Measurements from ENCODE around the gene REEP2.

DNA sequence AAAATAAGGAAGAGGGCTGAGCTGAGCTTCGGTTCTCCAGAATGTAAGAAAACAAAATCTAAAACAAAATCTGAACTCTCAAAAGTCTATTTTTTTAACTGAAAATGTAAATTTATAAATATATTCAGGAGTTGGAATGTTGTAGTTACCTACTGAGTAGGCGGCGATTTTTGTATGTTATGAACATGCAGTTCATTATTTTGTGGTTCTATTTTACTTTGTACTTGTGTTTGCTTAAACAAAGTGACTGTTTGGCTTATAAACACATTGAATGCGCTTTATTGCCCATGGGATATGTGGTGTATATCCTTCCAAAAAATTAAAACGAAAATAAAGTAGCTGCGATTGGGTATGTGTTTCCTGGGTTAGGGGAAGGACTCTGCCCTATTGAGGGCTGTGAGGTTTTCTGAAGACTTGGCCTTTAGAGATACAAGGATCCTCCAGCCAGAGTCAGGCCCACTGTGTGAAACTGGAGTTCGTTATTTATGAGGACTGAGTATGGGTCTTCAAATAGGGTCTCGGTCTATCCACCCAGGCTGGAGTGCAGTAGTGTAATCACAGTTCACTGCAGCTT is 30.2 kb downstream of the REEP2 start:
- no peak for TF ChIP-seq POLR2A (IDR thresholded peaks at IDR 0.05)
- TF ChIP-seq, protein P1, sequence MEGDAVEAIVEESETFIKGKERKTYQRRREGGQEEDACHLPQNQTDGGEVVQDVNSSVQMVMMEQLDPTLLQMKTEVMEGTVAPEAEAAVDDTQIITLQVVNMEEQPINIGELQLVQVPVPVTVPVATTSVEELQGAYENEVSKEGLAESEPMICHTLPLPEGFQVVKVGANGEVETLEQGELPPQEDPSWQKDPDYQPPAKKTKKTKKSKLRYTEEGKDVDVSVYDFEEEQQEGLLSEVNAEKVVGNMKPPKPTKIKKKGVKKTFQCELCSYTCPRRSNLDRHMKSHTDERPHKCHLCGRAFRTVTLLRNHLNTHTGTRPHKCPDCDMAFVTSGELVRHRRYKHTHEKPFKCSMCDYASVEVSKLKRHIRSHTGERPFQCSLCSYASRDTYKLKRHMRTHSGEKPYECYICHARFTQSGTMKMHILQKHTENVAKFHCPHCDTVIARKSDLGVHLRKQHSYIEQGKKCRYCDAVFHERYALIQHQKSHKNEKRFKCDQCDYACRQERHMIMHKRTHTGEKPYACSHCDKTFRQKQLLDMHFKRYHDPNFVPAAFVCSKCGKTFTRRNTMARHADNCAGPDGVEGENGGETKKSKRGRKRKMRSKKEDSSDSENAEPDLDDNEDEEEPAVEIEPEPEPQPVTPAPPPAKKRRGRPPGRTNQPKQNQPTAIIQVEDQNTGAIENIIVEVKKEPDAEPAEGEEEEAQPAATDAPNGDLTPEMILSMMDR (IDR thresholded peaks at IDR 0.05) = no peak

Measured in thyroid gland (tissue), 4 donors.